GM23338 (cell line): ENCODE measurements around the gene KCNA2. TPM values are rescaled to one million over a fixed set of nuclear protein-coding genes. Genes with fewer than 3 reads are reported as not detected.

Source experiments
- ATAC-seq: fragments of 200-7000 bp; cut with Tn5 transposase; 3 replicates; pipeline ENCODE4 v1.9.1; 2020
- DNase-seq: peaks from one replicate; pipeline ENCODE4 v3.0.0-alpha.2; 2015; ENCODE audit warnings: low spot score
- H2AFZ ChIP-seq: fragments of 200-600 bp; sonication (generic); 2 replicates; pipeline ENCODE4 v1.8.0; 2016; ENCODE audit warnings: antibody characterized with exemption, mild to moderate bottlenecking, moderate library complexity
- H3F3A ChIP-seq: fragments of 200-600 bp; sonication (generic); replicated peaks from 2 replicates; pipeline ENCODE4 v1.8.0; 2017; ENCODE audit warnings: antibody characterized with exemption, mixed run types, low read depth
- H3K27ac ChIP-seq: fragments of 200-600 bp; sonication (generic); 2 replicates; pipeline ENCODE4 v1.6.1; 2016; ENCODE audit warnings: low read depth
- H3K27me3 ChIP-seq: fragments of 200-600 bp; sonication (generic); 2 replicates; pipeline ENCODE4 v1.8.0; 2016; ENCODE audit warnings: mild to moderate bottlenecking, mixed run types, moderate library complexity; ENCODE audit not compliant: insufficient read depth
- H3K36me3 ChIP-seq: fragments of 200-600 bp; sonication (generic); 2 replicates; pipeline ENCODE4 v1.8.0; 2016; ENCODE audit warnings: mild to moderate bottlenecking; ENCODE audit not compliant: insufficient read depth
- H3K4me1 ChIP-seq: fragments of 200-600 bp; sonication (generic); 2 replicates; pipeline ENCODE4 v1.8.0; 2016; ENCODE audit warnings: mild to moderate bottlenecking, moderate library complexity; ENCODE audit not compliant: insufficient read depth
- H3K4me2 ChIP-seq: fragments of 200-600 bp; sonication (generic); 2 replicates; pipeline ENCODE4 v1.7.1; 2017; ENCODE audit warnings: mixed run types
- H3K4me3 ChIP-seq: fragments of 200-600 bp; sonication (generic); 2 replicates; pipeline ENCODE4 v1.6.1; 2016; ENCODE audit warnings: mixed run types
- H3K79me2 ChIP-seq: fragments of 200-600 bp; sonication (generic); replicated peaks from 2 replicates; pipeline ENCODE4 v1.8.0; 2017; ENCODE audit warnings: mild to moderate bottlenecking; ENCODE audit not compliant: insufficient read depth
- H3K9me2 ChIP-seq: fragments of 200-600 bp; sonication (generic); 2 replicates; pipeline ENCODE4 v1.8.0; 2017; ENCODE audit not compliant: insufficient read depth
- H4K20me1 ChIP-seq: fragments of 200-600 bp; sonication (generic); replicated peaks from 2 replicates; pipeline ENCODE4 v1.8.0; 2017; ENCODE audit warnings: mild to moderate bottlenecking; ENCODE audit not compliant: insufficient read depth
- H3K27ac Mint-ChIP-seq: 2 replicates; pipeline ENCODE4 v1.8.0; 2020; ENCODE audit warnings: inconsistent platforms, mild to moderate bottlenecking, moderate library complexity, mixed read lengths
- H3K27me3 Mint-ChIP-seq: 3 replicates; pipeline ENCODE4 v1.8.0; 2022; ENCODE audit warnings: low read depth, mild to moderate bottlenecking, moderate library complexity, mixed read lengths, inconsistent platforms; ENCODE audit not compliant: insufficient read depth, poor library complexity
- H3K36me3 Mint-ChIP-seq: 3 replicates; pipeline ENCODE4 v1.8.0; 2021; ENCODE audit warnings: low read depth, mild to moderate bottlenecking, inconsistent platforms, moderate library complexity, mixed read lengths
- H3K4me1 Mint-ChIP-seq: 3 replicates; pipeline ENCODE4 v1.8.0; 2020; ENCODE audit warnings: mild to moderate bottlenecking, inconsistent platforms, mixed read lengths
- H3K4me3 Mint-ChIP-seq: 3 replicates; pipeline ENCODE4 v1.8.0; 2021; ENCODE audit warnings: moderate library complexity, mild to moderate bottlenecking, inconsistent platforms, mixed read lengths
- H3K9me3 Mint-ChIP-seq: 3 replicates; pipeline ENCODE4 v1.8.0; 2020; ENCODE audit warnings: moderate library complexity, mild to moderate bottlenecking, inconsistent platforms, mixed read lengths
- CREB1 ChIP-seq: fragments of 250-450 bp; sonication (Bioruptor Pico); IDR thresholded peaks from 2 replicates; pipeline ENCODE4 v1.5.0; 2020; ENCODE audit warnings: low read depth, mild to moderate bottlenecking, moderate library complexity
- CTCF ChIP-seq, 2 experiments: fragments of 200-600 bp in 1 of 2; sonication (generic) in 1 of 2; conservative IDR thresholded peaks; 2 replicates each; pipeline versions ENCODE4 v1.5.1 to v1.6.1; 2016 to 2017; ENCODE audit warnings: antibody characterized with exemption in 2 of 2, low read depth in 2 of 2, mild to moderate bottlenecking in 2 of 2, moderate library complexity in 1 of 2
- EZH2 ChIP-seq: fragments of 200-600 bp; sonication (generic); IDR thresholded peaks from one replicate; pipeline ENCODE4 v1.8.0; 2017; ENCODE audit warnings: antibody characterized with exemption, mild to moderate bottlenecking, low read depth; ENCODE audit not compliant: unreplicated experiment
- EZH2phosphoT487 ChIP-seq: fragments of 200-600 bp; sonication (generic); IDR thresholded peaks from one replicate; pipeline ENCODE4 v1.8.1; 2018; ENCODE audit warnings: antibody characterized with exemption; ENCODE audit not compliant: unreplicated experiment
- JUNB ChIP-seq: IDR thresholded peaks from one replicate; pipeline ENCODE4 v1.6.1; 2016; ENCODE audit warnings: antibody characterized with exemption; ENCODE audit not compliant: unreplicated experiment
- NANOG ChIP-seq: IDR thresholded peaks from 2 replicates; pipeline ENCODE4 v1.6.1; 2016; ENCODE audit warnings: antibody characterized with exemption, borderline replicate concordance
- POLR2AphosphoS5 ChIP-seq: IDR thresholded peaks from 2 replicates; pipeline ENCODE4 v1.6.1; 2016; ENCODE audit warnings: antibody characterized with exemption, low read depth
- REST ChIP-seq: IDR thresholded peaks from one replicate; pipeline ENCODE4 v1.6.1; 2018; ENCODE audit warnings: antibody characterized with exemption; ENCODE audit not compliant: unreplicated experiment
- STAT1 ChIP-seq: IDR thresholded peaks from one replicate; pipeline ENCODE4 v1.6.1; 2016; ENCODE audit warnings: antibody characterized with exemption; ENCODE audit not compliant: unreplicated experiment
- ZNF114 ChIP-seq: fragments of 250-450 bp; sonication (Bioruptor Pico); IDR thresholded peaks from 2 replicates; pipeline ENCODE4 v1.5.0; 2020; ENCODE audit warnings: mild to moderate bottlenecking, moderate library complexity
- ZNF462 ChIP-seq: fragments of 250-450 bp; sonication (Bioruptor Pico); IDR thresholded peaks from 2 replicates; pipeline ENCODE4 v1.5.0; 2020; ENCODE audit warnings: mild to moderate bottlenecking, moderate library complexity
- polyA plus RNA-seq: library from polyadenylated mRNA; unstranded; fragments of >200 nt; fragmentation: Nextera tagmentation; extraction: Ambion mirVana; gene quantifications from 2 replicates; pipeline ENCODE4 v1.2.1, GENCODE V29; 2016
- total RNA-seq: library from RNA; depleted of rRNA; stranded (reverse); fragments of >200 nt; shearing (Covaris generic); gene quantifications from 2 replicates; pipeline ENCODE4 v1.2.3, GENCODE V29; 2014

KCNA2 gene
- total and polyA plus RNA-seq, 2 experiments from 2014 or later, result 0.11 to 1.5 TPM

- TF ChIP-seq CTCF (conservative IDR thresholded peaks at IDR 0.05; ENCODE audit: low read depth in 2 of 2), result no peak
- TF ChIP-seq EZH2, result no peak
- TF ChIP-seq NANOG, result no peak
- TF ChIP-seq ZNF114 (CRISPR knock-in tag), result no peak
- no peak for TF ChIP-seq CREB1 (CRISPR knock-in tag)
Observed at GRCh38 chr1:110547017-110547416, 59.1 kb downstream of the KCNA2 start (continued).

- Mint-ChIP-seq H3K4me3 (no peak overlapping the region), H3K27me3 (no peaks in the 10 kb centered on the region), H3K9me3 (no peaks in the 10 kb centered on the region), H3K4me1 (no peaks in the 10 kb centered on the region), H3K36me3 (no peaks in the 10 kb centered on the region), H3K27ac (no peak overlapping the region)
- Histone ChIP-seq H3K9me2 (no peaks in the 10 kb centered on the region), H3K27ac (no peak overlapping the region), H3K4me2 (no peak overlapping the region), H3K36me3 (no peaks in the 10 kb centered on the region), H3K4me1 (no peaks in the 10 kb centered on the region), H3K27me3 (no peaks in the 10 kb centered on the region), H2AFZ (no peak overlapping the region), H3K79me2 (no peaks in the 10 kb centered on the region), H3K4me3 (no peak overlapping the region), H3F3A (no peaks in the 10 kb centered on the region), H4K20me1 (0 out of 2 replicates have a peak, but pooled peaks cover 4% of the 10 kb centered on the region)
- no peak for DNase-seq
- ATAC-seq, result no peak
- TF ChIP-seq POLR2AphosphoS5 (no peak), CTCF (conservative IDR thresholded peaks at IDR 0.05; ENCODE audit: low read depth in 2 of 2) (no peak), REST (no peak), CREB1 (CRISPR knock-in tag) (no peak), STAT1 (no peak), ZNF462 (CRISPR knock-in tag) (no peak), JUNB (no peak), NANOG (no peak), EZH2phosphoT487 (no peak), ZNF114 (CRISPR knock-in tag) (no peak), EZH2 (no peak)
Observed at GRCh38 chr1:110545492-110545891, 60.7 kb downstream of the KCNA2 start.
